ENCODE results near the gene TMEM101. TPM values are rescaled to one million over a fixed set of nuclear protein-coding genes. Genes with fewer than 3 reads are reported as not detected.
A peak's percentile ranks its signal among the peaks of the same experiment; 100 is the strongest.

Gene TMEM101
- total and polyA plus RNA-seq, 2 of the 13 experiments (the other 11 are each of a cell fraction or from before 2014, with no cell fraction given), result 72.0 to 100 TPM

GRCh38 chr17:44014437-44015172 is at the start of gene TMEM101 (continued):
- TF ChIP-seq E2F5 (CRISPR knock-in tag; conservative IDR thresholded peaks at IDR 0.05) (no peak), ZNF800 (CRISPR knock-in tag; IDR thresholded peaks at IDR 0.05) (peak; percentile 65), BORCS8-MEF2B (CRISPR knock-in tag; IDR thresholded peaks at IDR 0.05) (peak; percentile 94), SKIL (CRISPR knock-in tag; IDR thresholded peaks at IDR 0.05; ENCODE audit: borderline replicate concordance) (no peak), PHB2 (IDR thresholded peaks at IDR 0.05; ENCODE audit: partially characterized antibody) (no peak), NCOA5 (CRISPR knock-in tag; IDR thresholded peaks at IDR 0.05) (0 out of 2 replicates have a peak, but pooled peaks have one; percentile 35), PHF5A (CRISPR knock-in tag; IDR thresholded peaks at IDR 0.05; ENCODE audit: low read depth, unreplicated experiment) (peak; percentile 98), KAT8 (CRISPR knock-in tag; IDR thresholded peaks at IDR 0.05) (peak; percentile 99), MAFK (conservative IDR thresholded peaks at IDR 0.05 in 1 of 2, IDR thresholded peaks at IDR 0.05 in 1 of 2; ENCODE audit: low read length in 2 of 2) (no peak; a peak in 1 of 4 replicates), TGIF2 (CRISPR knock-in tag; IDR thresholded peaks at IDR 0.05) (no peak), MAX (IDR thresholded peaks at IDR 0.05) (peak; percentile 87), SOX6 (IDR thresholded peaks at IDR 0.05) (no peak), SOX6 (CRISPR knock-in tag; IDR thresholded peaks at IDR 0.05) (peak; percentile 82), NBN (conservative IDR thresholded peaks at IDR 0.05) (no peak), PAXIP1 (CRISPR knock-in tag; conservative IDR thresholded peaks at IDR 0.05) (peak; percentile 73), ZFP36L1 (CRISPR knock-in tag; IDR thresholded peaks at IDR 0.05) (no peak; the same call in 1 of the 2 replicates), TAF1 (CRISPR knock-in tag; IDR thresholded peaks at IDR 0.05) (peak; percentile 98), EP300 (IDR thresholded peaks at IDR 0.05; ENCODE audit: low read depth in 2 of 2, low read length in 2 of 2) (peak; percentile 45 to 70; a peak in 2 of 4 replicates), EP300 (CRISPR knock-in tag; IDR thresholded peaks at IDR 0.05; ENCODE audit: borderline replicate concordance) (peak; percentile 62; the same call in 1 of the 2 replicates), GABPA (IDR thresholded peaks at IDR 0.05; ENCODE audit: low read depth, low read length) (peak; percentile 96), GABPA (CRISPR knock-in tag; IDR thresholded peaks at IDR 0.05; ENCODE audit: low read depth) (peak; percentile 100)

Measured in HepG2 (cell line).